ENCODE measurements around the gene LDHD. TPM values are rescaled to one million over a fixed set of nuclear protein-coding genes. Genes with fewer than 3 reads are reported as not detected.
"Not testable (repeated sequence)": the region's sequence is repeated elsewhere in the genome, so short reads cannot be mapped to it uniquely, and the experiment has no call there.

LDHD gene
- total RNA-seq, 6 experiments from 2014 or later, result 62.9 to 98.5 (median 90.2) TPM

GRCh38 chr16:75138636-75139035 lies 22.1 kb upstream of the LDHD start:
- DNase-seq, result no peak
- Histone ChIP-seq H3K27ac (no peak overlapping the region), H3K9me3 (no peaks in the 10 kb centered on the region), H3K36me3 (peaks cover 0 to 12% (median 0%) of the 10 kb centered on the region in 4 donors), H3K4me1 (no peaks in the 10 kb centered on the region), H3K4me3 (no peak overlapping the region), H3K27me3 (no peaks in the 10 kb centered on the region)
- 62% methylated on average over 9 of the region's 9 CpGs for WGBS (ENCODE audit: insufficient coverage, low coverage, low lambda C conversion rate, missing lambda C conversion rate)
- TF ChIP-seq, protein P1, sequence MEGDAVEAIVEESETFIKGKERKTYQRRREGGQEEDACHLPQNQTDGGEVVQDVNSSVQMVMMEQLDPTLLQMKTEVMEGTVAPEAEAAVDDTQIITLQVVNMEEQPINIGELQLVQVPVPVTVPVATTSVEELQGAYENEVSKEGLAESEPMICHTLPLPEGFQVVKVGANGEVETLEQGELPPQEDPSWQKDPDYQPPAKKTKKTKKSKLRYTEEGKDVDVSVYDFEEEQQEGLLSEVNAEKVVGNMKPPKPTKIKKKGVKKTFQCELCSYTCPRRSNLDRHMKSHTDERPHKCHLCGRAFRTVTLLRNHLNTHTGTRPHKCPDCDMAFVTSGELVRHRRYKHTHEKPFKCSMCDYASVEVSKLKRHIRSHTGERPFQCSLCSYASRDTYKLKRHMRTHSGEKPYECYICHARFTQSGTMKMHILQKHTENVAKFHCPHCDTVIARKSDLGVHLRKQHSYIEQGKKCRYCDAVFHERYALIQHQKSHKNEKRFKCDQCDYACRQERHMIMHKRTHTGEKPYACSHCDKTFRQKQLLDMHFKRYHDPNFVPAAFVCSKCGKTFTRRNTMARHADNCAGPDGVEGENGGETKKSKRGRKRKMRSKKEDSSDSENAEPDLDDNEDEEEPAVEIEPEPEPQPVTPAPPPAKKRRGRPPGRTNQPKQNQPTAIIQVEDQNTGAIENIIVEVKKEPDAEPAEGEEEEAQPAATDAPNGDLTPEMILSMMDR (IDR thresholded peaks at IDR 0.05), result no peak
- TF ChIP-seq POLR2A (IDR thresholded peaks at IDR 0.05), result no peak
- no peak for ATAC-seq
- intact Hi-C loops (cut with DNase I), result no loop called here

- TF ChIP-seq POLR2A (IDR thresholded peaks at IDR 0.05), result no peak
- TF ChIP-seq, protein P1 (IDR thresholded peaks at IDR 0.05), result no peak
- Histone ChIP-seq H3K9me3 (no peaks in the 10 kb centered on the region), H3K4me1 (no peaks in the 10 kb centered on the region), H3K36me3 (peaks cover 0 to 16% (median 0%) of the 10 kb centered on the region in 4 donors), H3K4me3 (no peak overlapping the region), H3K27me3 (no peaks in the 10 kb centered on the region), H3K27ac (no peak overlapping the region)
- no peak for ATAC-seq
- intact Hi-C loops (cut with DNase I), result no loop called here
- WGBS (ENCODE audit: insufficient coverage, low coverage, low lambda C conversion rate, missing lambda C conversion rate), result 64% methylated on average over 8 of the region's 8 CpGs
- no peak for DNase-seq
These were observed 21.7 kb upstream of the LDHD start for GRCh38 chr16:75138233-75138632.

DNA sequence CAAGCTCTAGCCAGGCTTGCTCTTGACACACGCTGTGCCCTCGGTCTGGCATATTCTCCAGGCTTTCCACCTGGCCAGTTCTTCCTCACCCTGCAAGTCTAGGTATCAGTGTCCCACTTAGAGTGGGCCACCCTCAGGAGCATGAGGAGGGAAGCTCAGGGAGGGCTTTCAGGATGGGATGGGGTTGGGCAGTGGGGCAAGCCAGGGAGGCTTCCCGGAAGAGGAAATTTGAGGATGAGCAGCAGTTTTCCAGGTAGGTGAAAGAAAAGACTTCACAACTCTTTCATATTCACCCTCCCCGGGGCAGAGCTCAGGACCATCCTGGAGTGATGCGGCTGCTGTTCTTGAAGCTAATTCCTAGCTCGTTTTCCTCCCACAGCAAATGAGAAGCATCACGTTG lies 14.5 kb upstream of the LDHD start:
- H3K9me3 ChIP-seq, result no peaks in the 10 kb centered on the region
- no peak overlapping the region for H3K4me3 ChIP-seq
- WGBS (ENCODE audit: insufficient coverage, low coverage, low lambda C conversion rate, missing lambda C conversion rate), result 88% methylated on average over 7 of the region's 7 CpGs
- peaks cover 0 to 44% (median 8%) of the 10 kb centered on the region in 4 donors for H3K36me3 ChIP-seq
- H3K4me1 ChIP-seq, result peaks cover 0 to 14% (median 0%) of the 10 kb centered on the region in 4 donors
- intact Hi-C loops (cut with DNase I), result no loop called here
- ATAC-seq (peak in 1 of 4 donors; percentile 16), DNase-seq (no peak)
- TF ChIP-seq, protein P1 (IDR thresholded peaks at IDR 0.05), result no peak
- no peak for TF ChIP-seq POLR2A (IDR thresholded peaks at IDR 0.05)
- no peak overlapping the region for H3K27ac ChIP-seq
- H3K27me3 ChIP-seq, result no peaks in the 10 kb centered on the region

DNA sequence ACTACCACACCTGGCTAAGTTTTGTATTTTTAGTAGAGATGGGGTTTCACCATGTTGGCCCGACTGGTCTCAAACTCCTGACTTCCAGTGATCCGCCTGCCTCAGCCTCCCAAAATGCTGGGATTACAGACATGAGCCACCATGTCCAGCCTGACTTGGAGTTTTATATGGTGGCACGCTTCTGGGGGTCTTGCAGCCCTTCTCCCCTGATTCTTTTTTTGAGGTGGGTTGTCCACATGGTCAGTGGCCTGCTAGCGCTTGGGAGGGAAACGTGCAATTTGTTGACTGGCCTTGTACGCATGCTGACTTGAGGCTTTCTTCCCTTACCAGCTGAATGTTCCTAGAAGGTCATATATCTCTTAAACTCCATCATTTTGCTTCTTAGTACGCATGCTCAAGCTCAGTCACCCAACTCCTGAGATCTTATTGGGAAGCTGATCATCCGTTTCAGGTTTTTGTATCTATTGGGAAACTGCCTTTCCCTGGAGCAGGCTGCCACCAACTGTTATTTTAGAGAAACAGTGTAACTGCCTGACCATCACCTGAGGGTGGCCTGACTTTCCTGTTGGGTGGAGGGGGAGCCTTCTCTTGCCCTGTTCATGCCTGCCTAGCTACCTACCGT lies 13.7 kb upstream of the LDHD start:
- DNase-seq (no peak), ATAC-seq (peak; percentile 17 to 54 (median 32))
- no peaks in the 10 kb centered on the region for H3K27me3 ChIP-seq
- no peak overlapping the region for H3K27ac ChIP-seq
- H3K36me3 ChIP-seq, result peaks cover 0 to 44% (median 8%) of the 10 kb centered on the region in 4 donors
- intact Hi-C loops (cut with DNase I), result no loop called here
- H3K9me3 ChIP-seq, result no peaks in the 10 kb centered on the region
- H3K4me3 ChIP-seq, result no peak overlapping the region
- 59% methylated on average over 4 of the region's 9 CpGs for WGBS (ENCODE audit: insufficient coverage, low coverage, low lambda C conversion rate, missing lambda C conversion rate)
- H3K4me1 ChIP-seq, result peaks cover 0 to 19% (median 0%) of the 10 kb centered on the region in 4 donors
- TF ChIP-seq POLR2A (IDR thresholded peaks at IDR 0.05), result no peak
- TF ChIP-seq, protein P1 (IDR thresholded peaks at IDR 0.05), result peak in 1 of 4 donors; percentile 4

- Histone ChIP-seq H3K4me1 (peaks cover 0 to 19% (median 0%) of the 10 kb centered on the region in 4 donors), H3K36me3 (peaks cover 0 to 44% (median 8%) of the 10 kb centered on the region in 4 donors)
- DNase-seq; H3K9me3 ChIP-seq; H3K27ac ChIP-seq; H3K27me3 ChIP-seq; intact Hi-C loops (cut with DNase I); H3K4me3 ChIP-seq: not testable (repeated sequence)
- 35% methylated on average over 4 of the region's 5 CpGs for WGBS (ENCODE audit: insufficient coverage, low coverage, low lambda C conversion rate, missing lambda C conversion rate)
- peak; percentile 56 to 82 (median 70) for ATAC-seq
These were observed 13.0 kb upstream of the LDHD start for GRCh38 chr16:75129421-75130149.
